ENCODE results near the gene TMEM247. TPM values are rescaled to one million over a fixed set of nuclear protein-coding genes. Genes with fewer than 3 reads are reported as not detected.

The TMEM247 gene
- polyA plus RNA-seq, 1 of the 3 experiments (the other 2 are of a cell fraction): not detected

DNA sequence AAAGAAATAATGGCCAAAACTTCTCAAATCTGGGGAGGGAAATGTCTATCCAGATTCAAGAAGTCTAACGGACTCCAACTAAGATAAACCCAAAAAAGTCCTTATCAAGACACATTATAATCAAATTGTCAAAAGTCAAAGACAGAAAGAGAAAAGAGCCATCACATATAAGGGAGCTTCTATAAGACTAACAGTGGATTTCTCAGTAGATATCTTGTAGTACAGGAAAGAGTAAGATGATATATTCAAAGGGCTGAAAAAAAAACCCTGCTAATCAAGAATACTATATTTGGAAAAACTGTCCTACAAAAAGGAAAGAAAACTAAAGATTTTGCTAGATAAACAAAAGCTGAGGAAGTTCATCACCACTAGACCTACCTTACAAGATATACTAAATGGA is 35.4 kb downstream of the TMEM247 start (continued):
- TF ChIP-seq, protein P1, sequence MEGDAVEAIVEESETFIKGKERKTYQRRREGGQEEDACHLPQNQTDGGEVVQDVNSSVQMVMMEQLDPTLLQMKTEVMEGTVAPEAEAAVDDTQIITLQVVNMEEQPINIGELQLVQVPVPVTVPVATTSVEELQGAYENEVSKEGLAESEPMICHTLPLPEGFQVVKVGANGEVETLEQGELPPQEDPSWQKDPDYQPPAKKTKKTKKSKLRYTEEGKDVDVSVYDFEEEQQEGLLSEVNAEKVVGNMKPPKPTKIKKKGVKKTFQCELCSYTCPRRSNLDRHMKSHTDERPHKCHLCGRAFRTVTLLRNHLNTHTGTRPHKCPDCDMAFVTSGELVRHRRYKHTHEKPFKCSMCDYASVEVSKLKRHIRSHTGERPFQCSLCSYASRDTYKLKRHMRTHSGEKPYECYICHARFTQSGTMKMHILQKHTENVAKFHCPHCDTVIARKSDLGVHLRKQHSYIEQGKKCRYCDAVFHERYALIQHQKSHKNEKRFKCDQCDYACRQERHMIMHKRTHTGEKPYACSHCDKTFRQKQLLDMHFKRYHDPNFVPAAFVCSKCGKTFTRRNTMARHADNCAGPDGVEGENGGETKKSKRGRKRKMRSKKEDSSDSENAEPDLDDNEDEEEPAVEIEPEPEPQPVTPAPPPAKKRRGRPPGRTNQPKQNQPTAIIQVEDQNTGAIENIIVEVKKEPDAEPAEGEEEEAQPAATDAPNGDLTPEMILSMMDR (IDR thresholded peaks at IDR 0.05): no peak

DNA sequence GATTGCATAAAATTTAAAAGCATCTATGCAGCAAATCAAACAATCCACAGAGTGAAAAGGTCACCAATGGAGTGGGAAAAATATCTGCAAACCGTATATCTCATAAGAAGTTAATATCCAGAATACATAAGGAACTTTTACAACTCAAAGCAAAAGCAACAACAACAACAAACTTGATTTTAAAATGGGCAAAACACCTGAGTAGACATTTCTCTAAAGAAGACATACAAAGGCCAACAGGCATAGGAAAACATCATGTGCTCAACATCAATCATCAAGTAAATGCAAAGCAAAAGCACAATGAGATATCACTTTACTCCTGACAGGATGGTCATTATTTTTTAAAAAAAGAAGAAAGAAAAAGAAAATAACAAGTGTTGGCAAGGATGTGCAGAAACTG is 38.1 kb downstream of the TMEM247 start:
- DNase-seq: no peak
- H3K79me2 ChIP-seq (ENCODE audit: insufficient read depth): no peaks in the 10 kb centered on the region
- no peak for TF ChIP-seq RXRA (IDR thresholded peaks at IDR 0.05; ENCODE audit: borderline replicate concordance, low read depth)
- TF ChIP-seq NRF1 (IDR thresholded peaks at IDR 0.05; ENCODE audit: low read depth, low read length): no peak
- no peak for TF ChIP-seq JUND (IDR thresholded peaks at IDR 0.05)
- no peak for TF ChIP-seq TCF12 (IDR thresholded peaks at IDR 0.05)
- TF ChIP-seq SIN3A (IDR thresholded peaks at IDR 0.05; ENCODE audit: borderline replicate concordance, low read depth, low read length): no peak
- no peak for TF ChIP-seq RCOR1 (IDR thresholded peaks at IDR 0.05; ENCODE audit: low read length)
- TF ChIP-seq FOXJ3 (CRISPR knock-in tag; IDR thresholded peaks at IDR 0.05): no peak
- no peak for TF ChIP-seq ELF1 (IDR thresholded peaks at IDR 0.05)
- no peak for TF ChIP-seq NFIC (IDR thresholded peaks at IDR 0.05; ENCODE audit: borderline replicate concordance)
- TF ChIP-seq, protein P2, sequence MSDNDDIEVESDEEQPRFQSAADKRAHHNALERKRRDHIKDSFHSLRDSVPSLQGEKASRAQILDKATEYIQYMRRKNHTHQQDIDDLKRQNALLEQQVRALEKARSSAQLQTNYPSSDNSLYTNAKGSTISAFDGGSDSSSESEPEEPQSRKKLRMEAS (IDR thresholded peaks at IDR 0.05; ENCODE audit: low read depth): no peak
- TF ChIP-seq TAF1 (IDR thresholded peaks at IDR 0.05; ENCODE audit: borderline replicate concordance, low read depth, low read length): no peak
- TF ChIP-seq EP300 (IDR thresholded peaks at IDR 0.05; ENCODE audit: borderline replicate concordance in 1 of 2, low read depth in 1 of 2, low read length in 1 of 2): no peak
- no peak for TF ChIP-seq MEF2A (IDR thresholded peaks at IDR 0.05; ENCODE audit: borderline replicate concordance, low read depth)
- no peak for TF ChIP-seq FOSL2 (IDR thresholded peaks at IDR 0.05; ENCODE audit: borderline replicate concordance, low read depth)
- no peak for TF ChIP-seq MXI1 (IDR thresholded peaks at IDR 0.05; ENCODE audit: low read depth, low read length)
- TF ChIP-seq, protein P3, sequence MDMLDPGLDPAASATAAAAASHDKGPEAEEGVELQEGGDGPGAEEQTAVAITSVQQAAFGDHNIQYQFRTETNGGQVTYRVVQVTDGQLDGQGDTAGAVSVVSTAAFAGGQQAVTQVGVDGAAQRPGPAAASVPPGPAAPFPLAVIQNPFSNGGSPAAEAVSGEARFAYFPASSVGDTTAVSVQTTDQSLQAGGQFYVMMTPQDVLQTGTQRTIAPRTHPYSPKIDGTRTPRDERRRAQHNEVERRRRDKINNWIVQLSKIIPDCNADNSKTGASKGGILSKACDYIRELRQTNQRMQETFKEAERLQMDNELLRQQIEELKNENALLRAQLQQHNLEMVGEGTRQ (IDR thresholded peaks at IDR 0.05; ENCODE audit: borderline replicate concordance, low read depth, low read length): no peak
- TF ChIP-seq, protein P4, sequence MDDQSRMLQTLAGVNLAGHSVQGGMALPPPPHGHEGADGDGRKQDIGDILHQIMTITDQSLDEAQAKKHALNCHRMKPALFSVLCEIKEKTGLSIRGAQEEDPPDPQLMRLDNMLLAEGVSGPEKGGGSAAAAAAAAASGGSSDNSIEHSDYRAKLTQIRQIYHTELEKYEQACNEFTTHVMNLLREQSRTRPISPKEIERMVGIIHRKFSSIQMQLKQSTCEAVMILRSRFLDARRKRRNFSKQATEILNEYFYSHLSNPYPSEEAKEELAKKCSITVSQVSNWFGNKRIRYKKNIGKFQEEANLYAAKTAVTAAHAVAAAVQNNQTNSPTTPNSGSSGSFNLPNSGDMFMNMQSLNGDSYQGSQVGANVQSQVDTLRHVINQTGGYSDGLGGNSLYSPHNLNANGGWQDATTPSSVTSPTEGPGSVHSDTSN (IDR thresholded peaks at IDR 0.05): no peak
- no peaks in the 10 kb centered on the region for H3K9me2 ChIP-seq
- H3K4me2 ChIP-seq: no peak overlapping the region
- no peak overlapping the region for H2AFZ ChIP-seq (ENCODE audit: low read depth)
- peaks cover 37% of the 10 kb centered on the region for H3K9me3 ChIP-seq
- no peak overlapping the region for H3K4me3 ChIP-seq (ENCODE audit: low read depth in 2 of 2, low read length in 1 of 2)
- WGBS (ENCODE audit: low lambda C conversion rate): 35% methylated on average over 1 of the region's 1 CpG
- peaks cover 0 to 10% of the 10 kb centered on the region in 2 experiments for H3K36me3 ChIP-seq (replicated peaks in 1 of 2; ENCODE audit: control insufficient read depth in 1 of 2, insufficient read depth in 2 of 2, low read length in 1 of 2)
- H3K27ac ChIP-seq (ENCODE audit: low read depth in 2 of 2, low read length in 1 of 2): no peak overlapping the region
- H3F3A ChIP-seq (replicated peaks; ENCODE audit: insufficient read depth): no peaks in the 10 kb centered on the region
- peaks cover 0 to 4% of the 10 kb centered on the region in 2 experiments; a peak in 1 of 4 replicates for H3K4me1 ChIP-seq (ENCODE audit: control insufficient read depth in 1 of 2, insufficient read depth in 2 of 2, low read depth in 1 of 2, low read length in 1 of 2)
- POLR2A ChIA-PET: no interaction called here
- H3K27me3 ChIP-seq (ENCODE audit: insufficient read depth): no peaks in the 10 kb centered on the region
- H4K20me1 ChIP-seq (ENCODE audit: insufficient read depth): no peaks in the 10 kb centered on the region
- no peak overlapping the region for H3K9ac ChIP-seq
- CTCF ChIA-PET: no interaction called here

Data from SK-N-SH (cell line).